ENCODE results near the gene P2RY8. TPM values are rescaled to one million over a fixed set of nuclear protein-coding genes. Genes with fewer than 3 reads are reported as not detected.

P2RY8 gene
- total and polyA plus RNA-seq, 2 of the 4 experiments (the other 2 are of a cell fraction): not detected

- Histone ChIP-seq H3K14ac (replicated peaks; ENCODE audit: low read depth, low read length) (no peak overlapping the region), H3K9me3 (ENCODE audit: control insufficient read depth, insufficient read depth, low read length) (0 out of 2 replicates have a peak, but pooled peaks cover 1% of the 10 kb centered on the region), H3K27ac (ENCODE audit: insufficient read depth, low read length) (no peak overlapping the region), H2BK15ac (ENCODE audit: low read depth, low read length) (no peak overlapping the region), H4K91ac (ENCODE audit: insufficient read depth, low read depth, low read length) (no peak overlapping the region), H3K23ac (ENCODE audit: low read depth, low read length) (no peak overlapping the region), H3K4me3 (ENCODE audit: insufficient read depth, low read depth, low read length) (no peak overlapping the region), H3K27me3 (ENCODE audit: control insufficient read depth, insufficient read depth, low read length) (no peaks in the 10 kb centered on the region), H2BK5ac (ENCODE audit: low read depth, low read length, poor library complexity, severe bottlenecking) (no peak overlapping the region), H3K56ac (ENCODE audit: extremely low read depth, insufficient read depth, low read length) (no peak overlapping the region), H2AK5ac (ENCODE audit: low read depth, low read length) (no peak overlapping the region), H2AK9ac (replicated peaks; ENCODE audit: low read depth, low read length, poor library complexity) (no peak overlapping the region), H3K4me2 (ENCODE audit: low read depth, low read length) (no peak overlapping the region), H3K79me1 (ENCODE audit: low read depth in 1 of 2, low read length in 2 of 2) (no peaks in the 10 kb centered on the region), H3K9ac (ENCODE audit: low read depth, low read length) (no peak overlapping the region), H3K36me3 (ENCODE audit: control insufficient read depth, insufficient read depth, low read length) (no peaks in the 10 kb centered on the region), H3K4ac (ENCODE audit: low read depth, low read length) (no peak overlapping the region), H2BK120ac (ENCODE audit: low read depth, low read length) (no peak overlapping the region), H4K5ac (ENCODE audit: low read depth, low read length) (no peak overlapping the region), H3K9me1 (ENCODE audit: insufficient read depth, low read length) (no peaks in the 10 kb centered on the region), H2BK20ac (ENCODE audit: low read depth, low read length) (no peak overlapping the region), H4K8ac (ENCODE audit: low read depth in 2 of 2, low read length in 2 of 2) (no peak overlapping the region), H3K4me1 (ENCODE audit: control insufficient read depth, insufficient read depth, low read length) (no peaks in the 10 kb centered on the region), H2AFZ (replicated peaks; ENCODE audit: low read length, poor library complexity) (no peak overlapping the region), H4K20me1 (ENCODE audit: insufficient read depth, low read length) (no peaks in the 10 kb centered on the region), H3K18ac (ENCODE audit: low read depth, low read length) (no peak overlapping the region)
- intact Hi-C loops (cut with micrococcal nuclease) (no loop called here), dilution Hi-C loops (cut with HindIII; ENCODE audit: low sequenced_read_pairs, unreplicated experiment) (no loop called here), in situ Hi-C loops (cut with MboI; ENCODE audit: low sequenced_read_pairs) (no loop called here)
- ChIA-PET CTCF (no interaction called here), POLR2A (ENCODE audit: unreplicated experiment) (no interaction called here)
- ATAC-seq (ENCODE audit: low read depth) (no peak), DNase-seq (no peak)
- TF ChIP-seq NFE2L2 (IDR thresholded peaks at IDR 0.05; ENCODE audit: low read depth, low read length) (no peak), RFX5 (IDR thresholded peaks at IDR 0.05; ENCODE audit: low read depth, low read length) (no peak), USF2 (IDR thresholded peaks at IDR 0.05; ENCODE audit: low read depth, low read length) (no peak), SMC3 (IDR thresholded peaks at IDR 0.05; ENCODE audit: low read depth, low read length) (no peak), BHLHE40 (IDR thresholded peaks at IDR 0.05; ENCODE audit: low read depth, low read length) (no peak), CEBPB (IDR thresholded peaks at IDR 0.05; ENCODE audit: low read depth, low read length) (no peak), RCOR1 (IDR thresholded peaks at IDR 0.05; ENCODE audit: insufficient replicate concordance, low read length) (no peak), RAD21 (IDR thresholded peaks at IDR 0.05; ENCODE audit: low read length) (no peak), FOS (IDR thresholded peaks at IDR 0.05; ENCODE audit: low read depth, low read length) (no peak), MAFK (IDR thresholded peaks at IDR 0.05; ENCODE audit: low read depth, low read length) (no peak), POLR2A (IDR thresholded peaks at IDR 0.05; ENCODE audit: low read depth, low read length) (no peak), MAZ (IDR thresholded peaks at IDR 0.05; ENCODE audit: borderline replicate concordance, low read depth, low read length) (no peak), CHD1 (IDR thresholded peaks at IDR 0.05; ENCODE audit: low read depth, low read length) (no peak), ELK1 (IDR thresholded peaks at IDR 0.05; ENCODE audit: borderline replicate concordance, low read depth, low read length) (no peak)
- no TSS peak for BruUV-seq (replicated peaks)
- WGBS, 2 experiments (ENCODE audit: extremely low coverage in 2 of 2, insufficient read length in 1 of 2): no CpG with 5 or more reads among the region's 1 CpG
These were observed 61.1 kb downstream of the P2RY8 start for GRCh38 chrX:1475881-1476280.
